Measurements from ENCODE around the gene CD48.

The CD48 gene, protein sequence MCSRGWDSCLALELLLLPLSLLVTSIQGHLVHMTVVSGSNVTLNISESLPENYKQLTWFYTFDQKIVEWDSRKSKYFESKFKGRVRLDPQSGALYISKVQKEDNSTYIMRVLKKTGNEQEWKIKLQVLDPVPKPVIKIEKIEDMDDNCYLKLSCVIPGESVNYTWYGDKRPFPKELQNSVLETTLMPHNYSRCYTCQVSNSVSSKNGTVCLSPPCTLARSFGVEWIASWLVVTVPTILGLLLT

DNA sequence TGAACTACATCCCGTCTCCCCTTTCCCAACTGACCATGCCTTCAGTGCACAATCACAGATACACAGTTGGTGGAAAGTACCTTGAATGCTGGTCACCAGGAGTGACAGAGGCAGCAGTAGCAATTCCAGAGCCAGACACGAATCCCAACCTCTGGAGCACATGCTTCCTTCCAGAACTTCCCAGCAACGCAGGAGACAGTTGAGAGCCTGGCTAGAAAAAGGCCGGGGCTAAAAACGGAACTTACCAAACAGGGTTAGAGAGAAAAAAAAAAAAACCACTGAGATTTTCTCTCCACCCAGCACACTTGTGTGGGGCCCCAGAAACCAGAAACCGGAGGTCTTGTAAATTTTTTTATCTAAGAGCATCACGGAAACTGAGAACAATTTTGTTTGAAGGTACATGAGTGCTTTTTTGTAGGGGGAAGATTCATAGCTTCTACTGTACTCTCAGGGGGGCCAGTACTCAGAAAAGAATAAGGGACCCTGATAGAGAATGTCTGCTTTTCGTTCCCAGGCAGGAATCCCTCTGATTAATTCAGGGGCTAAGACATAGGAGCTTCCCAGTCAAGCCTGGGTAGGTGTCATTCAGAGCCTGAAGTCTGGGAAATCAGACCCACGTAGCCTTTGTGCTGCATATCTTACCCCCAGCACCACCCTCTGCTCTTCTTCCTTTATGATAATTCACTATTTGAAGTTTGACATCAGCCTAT, at the start of gene CD48:
TSS of gene CD48 (minus strand) at position 221 of the 710 bp plus-strand sequence. CDS start at position 162, 59 bp downstream.
- DNase-seq (ENCODE audit: low spot score) = no peak

DNA sequence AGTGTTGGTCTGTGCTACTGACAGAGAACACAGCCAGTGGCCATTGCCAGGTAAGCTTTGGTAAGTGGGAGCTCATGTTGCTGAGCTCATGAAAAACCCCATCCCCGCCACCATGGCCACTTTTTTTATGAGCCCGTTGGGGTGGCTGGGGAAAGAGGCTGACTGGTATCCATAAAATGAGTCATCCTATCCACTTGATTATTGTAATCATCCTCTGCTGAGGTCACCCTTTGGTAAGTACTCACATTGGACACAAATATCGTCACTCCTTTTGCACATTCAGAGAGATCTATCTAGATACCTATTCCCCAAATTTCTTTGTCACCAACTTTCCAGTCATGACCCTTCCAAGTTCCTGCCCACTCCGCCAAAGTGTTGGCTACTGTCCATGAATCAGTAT, 49.4 kb upstream of the CD48 start:
- DNase-seq (ENCODE audit: low spot score) = no peak

DNA sequence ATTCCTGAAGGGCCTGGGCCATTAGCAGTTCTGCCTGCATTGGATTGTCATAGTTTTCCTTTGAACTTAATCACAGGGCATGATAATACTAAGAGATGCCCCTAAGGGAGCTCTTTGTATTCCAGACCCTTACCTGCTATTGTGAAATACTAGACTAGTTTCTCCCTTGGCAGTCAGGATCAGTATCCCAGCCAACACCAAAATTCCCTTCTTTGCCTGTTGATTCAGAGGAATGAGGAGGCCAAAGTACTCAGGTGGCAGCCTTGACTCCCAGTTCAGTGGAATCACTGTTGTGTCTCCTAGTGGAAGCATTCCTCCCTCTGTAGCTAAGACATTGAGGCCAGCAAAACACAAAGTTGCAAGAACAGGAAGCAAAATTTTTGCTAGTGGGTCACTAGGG, 48.1 kb upstream of the CD48 start:
- DNase-seq (ENCODE audit: low spot score) = no peak

DNA sequence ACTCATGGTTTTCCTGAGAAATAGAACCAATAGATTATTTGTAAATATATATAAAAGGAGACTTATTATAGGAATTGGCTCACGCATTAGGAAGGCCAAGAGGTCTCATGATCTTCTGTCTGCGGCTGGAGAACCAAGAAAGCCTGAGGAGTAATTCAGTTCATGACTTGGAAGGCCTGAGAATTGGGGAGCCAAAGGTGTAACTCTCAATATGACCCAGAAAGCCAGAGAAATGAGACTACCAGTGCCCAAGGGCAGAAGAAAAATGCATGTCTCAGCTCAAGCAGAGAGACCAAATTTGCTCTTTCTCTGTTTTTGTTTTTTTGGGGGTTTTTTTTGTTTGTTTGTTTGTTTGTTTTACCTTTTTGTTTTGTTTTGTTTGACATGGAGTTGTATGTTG, 46.9 kb upstream of the CD48 start:
- DNase-seq (ENCODE audit: low spot score) = no peak

DNA sequence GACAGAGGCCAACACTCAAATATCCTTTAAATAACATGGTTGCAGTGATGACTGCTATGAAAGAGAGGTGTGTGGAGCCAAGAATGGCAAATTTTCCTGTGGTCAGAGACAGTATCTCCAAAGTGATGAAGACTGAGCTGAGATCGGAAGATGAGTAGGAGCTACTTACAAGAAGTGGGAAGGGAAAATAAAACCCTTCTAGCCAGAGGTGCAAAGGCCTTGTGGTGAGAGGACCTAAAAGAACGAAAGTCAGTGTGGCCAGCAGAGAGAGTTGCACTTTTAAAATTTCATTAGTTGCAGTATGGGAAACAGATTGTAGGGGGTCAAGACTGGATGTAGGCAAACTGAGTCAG, 45.2 kb upstream of the CD48 start:
- DNase-seq (ENCODE audit: low spot score) = no peak

DNA sequence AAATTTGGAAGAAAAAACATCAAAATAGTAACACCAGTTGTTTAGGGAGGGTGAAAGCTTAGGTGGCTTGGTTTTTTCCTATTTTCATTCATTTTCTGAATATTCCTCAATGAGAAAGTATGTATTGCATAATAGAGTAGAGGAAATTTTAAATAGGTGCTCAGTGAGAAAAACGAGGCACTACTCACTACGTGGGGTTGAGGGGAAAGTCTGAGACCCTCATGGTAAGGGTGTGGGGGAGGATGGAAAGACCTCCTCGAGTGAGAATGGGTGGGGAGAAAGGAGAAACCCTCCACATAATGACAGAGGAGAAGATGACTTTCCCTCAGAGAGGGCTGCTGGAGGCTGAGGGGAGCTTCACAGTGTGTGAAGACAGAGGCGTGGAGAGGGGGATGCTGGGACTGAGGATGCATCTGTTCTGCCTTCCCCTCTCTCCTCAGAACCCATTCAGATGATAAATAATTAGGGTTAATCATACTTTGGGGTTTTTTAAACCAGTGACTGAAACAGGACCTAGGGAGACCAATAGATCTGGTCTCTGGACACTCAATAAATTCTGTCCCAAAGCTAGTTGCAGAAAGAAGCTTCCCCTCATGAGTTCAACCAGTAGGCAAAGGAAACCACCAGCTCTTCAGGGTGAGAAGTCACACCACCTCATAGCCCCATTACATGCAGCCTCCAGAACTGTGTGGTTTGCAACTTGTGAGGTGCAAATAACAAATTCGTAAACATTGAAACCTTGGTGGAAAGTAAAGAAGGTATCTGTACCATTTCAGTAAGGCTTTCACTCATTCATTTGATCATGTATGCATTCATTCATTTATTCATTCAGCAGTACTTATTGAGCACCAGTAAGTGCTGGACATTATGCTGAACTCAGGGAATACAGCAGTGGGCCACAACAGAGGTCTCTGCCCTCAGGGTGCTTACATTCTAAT, 44.6 kb upstream of the CD48 start:
- DNase-seq (ENCODE audit: low spot score) = no peak

DNA sequence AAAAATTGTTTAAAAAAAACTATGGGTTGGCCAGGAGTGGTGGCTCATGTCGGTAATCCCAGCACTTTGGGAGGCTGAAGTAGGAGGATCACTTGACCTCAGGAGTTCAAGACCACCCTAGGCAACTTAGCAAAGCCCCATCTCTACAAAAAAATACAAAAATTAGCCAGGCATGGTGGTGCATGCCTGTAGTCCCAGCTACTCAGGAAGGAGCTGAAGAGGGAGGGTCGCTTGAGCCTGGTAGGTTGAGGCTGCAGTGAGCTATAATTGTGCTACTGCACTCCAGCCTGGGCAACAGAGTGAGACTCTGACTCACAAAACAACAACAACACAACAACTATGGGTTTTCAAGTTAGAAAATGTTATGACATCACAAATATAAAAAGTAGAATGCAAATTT, 43.8 kb upstream of the CD48 start:
- DNase-seq (ENCODE audit: low spot score) = no peak

DNA sequence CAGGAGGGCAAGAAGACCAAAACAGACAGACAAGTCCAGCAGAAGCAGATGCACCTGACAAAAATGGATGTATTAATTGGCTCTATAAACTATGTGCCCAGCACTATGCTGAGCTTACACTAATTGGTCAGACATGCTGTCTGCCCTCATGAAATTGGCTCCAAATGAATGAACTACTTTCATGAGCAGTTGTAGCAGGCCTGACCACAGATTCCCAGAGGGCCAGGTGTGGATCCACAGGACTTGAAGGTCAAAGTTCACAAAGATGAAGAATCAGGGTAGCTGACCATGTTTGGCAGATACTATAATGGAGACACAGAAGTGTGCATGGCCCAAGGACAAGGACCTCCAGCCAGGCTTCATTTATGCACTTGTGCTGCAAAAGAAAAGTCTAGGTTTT, 42.0 kb upstream of the CD48 start:
- DNase-seq (ENCODE audit: low spot score) = no peak

DNA sequence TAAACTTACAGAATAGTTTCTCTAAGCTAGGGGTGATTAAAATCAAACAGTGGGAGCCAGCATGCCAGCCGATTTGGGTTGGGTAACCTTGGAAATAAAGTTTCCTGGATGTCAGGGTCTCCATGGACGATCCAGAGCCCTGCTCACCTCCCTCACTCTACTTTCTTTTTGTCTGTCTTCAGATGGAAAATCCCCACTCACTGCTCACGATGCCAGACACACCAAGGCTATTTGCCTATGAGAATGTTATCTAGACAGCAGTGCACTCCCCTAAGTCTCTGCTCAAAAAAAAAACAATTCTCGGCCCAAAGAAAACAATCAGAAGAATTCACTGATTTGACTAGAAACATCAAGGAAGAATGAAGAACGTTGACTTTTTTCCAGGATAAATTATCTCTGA, 41.3 kb upstream of the CD48 start:
- DNase-seq (ENCODE audit: low spot score) = no peak

DNA sequence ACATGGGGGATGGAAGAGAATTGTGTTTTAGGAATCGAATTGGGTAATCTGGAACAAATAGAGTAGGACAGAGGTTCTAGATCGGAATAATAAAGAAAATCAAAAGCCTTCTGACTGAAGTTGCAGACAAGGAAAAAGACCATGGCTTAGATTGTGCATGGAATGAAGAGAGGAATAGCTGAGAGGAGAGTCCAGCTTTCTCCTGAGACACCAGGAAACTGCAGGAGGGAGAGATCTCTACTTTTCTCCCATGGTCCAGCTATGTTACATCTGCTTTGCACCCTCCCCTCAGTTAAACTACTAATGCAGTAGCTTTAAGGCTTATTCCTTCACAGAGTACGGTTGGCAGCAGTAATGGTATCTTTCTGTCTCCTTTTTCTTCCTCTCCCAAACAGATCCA, 40.8 kb upstream of the CD48 start:
- no peak for DNase-seq (ENCODE audit: low spot score)

DNA sequence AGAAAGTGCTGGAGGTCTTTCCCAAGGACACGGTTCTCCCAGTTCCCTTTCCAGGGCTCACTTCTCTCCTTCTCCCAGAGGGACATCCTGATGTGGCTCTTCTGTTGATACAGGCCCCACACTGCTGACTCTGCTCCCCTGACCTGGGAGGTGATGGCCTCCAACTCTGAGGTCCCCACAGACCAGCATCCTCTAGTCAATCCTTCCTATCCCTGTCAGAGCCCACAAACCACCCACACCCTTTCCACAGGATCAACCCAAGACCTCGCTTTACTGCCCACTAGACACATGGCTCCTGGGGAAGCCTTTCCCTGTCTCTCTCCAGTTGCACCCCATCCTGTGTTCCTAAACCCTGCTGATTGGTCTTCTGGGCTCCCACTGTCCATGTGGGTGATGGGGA, 39.0 kb upstream of the CD48 start:
- DNase-seq (ENCODE audit: low spot score) = no peak

DNA sequence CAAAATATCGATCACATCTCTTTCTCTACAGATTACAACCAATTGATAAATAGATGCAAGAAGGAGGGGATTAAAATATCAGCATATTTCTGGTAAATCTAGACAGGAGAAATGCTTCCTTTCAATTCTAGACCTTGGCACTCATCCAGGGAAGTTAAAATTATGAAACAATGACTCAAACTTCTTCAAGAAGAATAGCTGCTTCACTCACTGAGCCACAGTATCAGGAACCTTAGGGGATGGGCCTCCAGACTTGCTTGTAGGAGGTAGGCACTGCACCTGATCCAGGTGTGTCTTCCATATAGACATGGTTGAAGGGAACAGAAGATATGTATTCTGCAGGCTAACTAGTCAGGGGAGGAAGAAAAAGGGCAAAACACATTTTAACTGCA, 37.3 kb upstream of the CD48 start:
- DNase-seq (ENCODE audit: low spot score) = no peak

DNA sequence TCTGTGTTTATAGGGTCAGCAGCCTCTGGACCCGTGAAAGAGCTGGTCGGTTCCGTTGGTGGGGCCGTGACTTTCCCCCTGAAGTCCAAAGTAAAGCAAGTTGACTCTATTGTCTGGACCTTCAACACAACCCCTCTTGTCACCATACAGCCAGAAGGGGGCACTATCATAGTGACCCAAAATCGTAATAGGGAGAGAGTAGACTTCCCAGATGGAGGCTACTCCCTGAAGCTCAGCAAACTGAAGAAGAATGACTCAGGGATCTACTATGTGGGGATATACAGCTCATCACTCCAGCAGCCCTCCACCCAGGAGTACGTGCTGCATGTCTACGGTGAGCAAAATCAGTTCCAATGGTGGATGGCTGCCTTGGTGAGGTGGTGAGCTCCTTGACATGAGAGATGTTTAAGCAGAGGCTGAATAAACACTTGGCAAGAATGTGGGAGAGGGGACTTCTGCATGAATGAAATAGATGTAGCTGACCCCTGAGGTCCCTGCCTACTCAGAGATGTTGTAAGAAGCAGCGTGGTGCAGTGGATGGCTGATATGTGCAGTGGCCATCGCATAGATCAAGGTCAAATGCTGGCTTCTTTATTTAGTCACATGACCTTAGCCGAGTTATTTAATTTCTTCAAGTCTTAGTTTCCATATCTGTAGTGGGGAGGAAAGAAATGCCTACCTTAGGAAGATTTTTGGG, 36.7 kb upstream of the CD48 start:
- DNase-seq (ENCODE audit: low spot score) = no peak

DNA sequence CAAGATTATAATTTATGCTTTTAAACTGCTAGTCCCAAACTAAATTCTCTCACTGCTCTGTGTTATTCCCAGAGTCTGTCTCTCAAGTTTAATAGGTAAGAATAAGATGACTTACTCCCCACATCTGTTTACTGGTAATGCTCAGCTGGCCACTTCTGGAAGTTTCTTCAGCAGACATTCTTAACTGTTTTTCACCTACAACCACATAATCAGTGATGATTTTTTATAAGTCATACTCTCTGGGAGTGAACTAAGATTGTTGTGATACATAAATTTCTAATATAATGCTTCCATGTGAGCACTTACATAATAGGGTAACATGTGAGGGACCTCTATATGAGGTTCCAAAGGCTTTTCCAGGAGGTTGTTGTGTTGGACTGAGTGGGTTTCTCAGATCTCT, 36.1 kb upstream of the CD48 start:
- DNase-seq (ENCODE audit: low spot score) = no peak

DNA sequence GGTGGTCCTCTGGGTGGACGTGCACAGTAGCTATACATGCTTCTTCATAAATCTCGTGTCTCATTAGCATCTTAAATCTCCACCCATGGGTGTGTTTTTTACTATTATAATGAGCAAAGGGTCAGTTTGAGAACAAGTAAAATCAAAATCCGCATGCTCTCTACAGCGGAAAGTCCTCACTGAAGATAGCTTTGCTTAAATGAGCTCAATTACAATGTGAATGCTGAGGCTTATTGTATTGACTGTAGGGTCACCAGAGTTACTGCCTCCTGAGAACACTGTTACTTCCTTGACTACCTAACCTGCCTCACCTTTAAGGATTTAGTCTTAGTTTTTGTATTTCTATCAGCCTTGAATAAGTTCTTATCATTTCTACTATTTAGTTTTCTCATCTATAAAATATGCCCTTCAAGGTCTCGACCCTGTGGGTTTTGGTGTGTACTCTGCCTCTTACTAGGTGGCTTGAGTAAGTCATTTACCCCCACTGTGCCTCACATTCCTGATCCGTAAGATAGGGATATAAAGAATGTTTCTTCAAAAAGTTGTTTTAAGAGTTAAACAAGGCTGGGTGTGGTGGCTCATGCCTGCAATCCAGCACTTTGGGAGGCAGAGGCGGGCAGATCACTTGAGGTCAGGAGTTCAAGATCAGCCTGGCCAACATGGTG, 35.3 kb upstream of the CD48 start:
- no peak for DNase-seq (ENCODE audit: low spot score)

DNA sequence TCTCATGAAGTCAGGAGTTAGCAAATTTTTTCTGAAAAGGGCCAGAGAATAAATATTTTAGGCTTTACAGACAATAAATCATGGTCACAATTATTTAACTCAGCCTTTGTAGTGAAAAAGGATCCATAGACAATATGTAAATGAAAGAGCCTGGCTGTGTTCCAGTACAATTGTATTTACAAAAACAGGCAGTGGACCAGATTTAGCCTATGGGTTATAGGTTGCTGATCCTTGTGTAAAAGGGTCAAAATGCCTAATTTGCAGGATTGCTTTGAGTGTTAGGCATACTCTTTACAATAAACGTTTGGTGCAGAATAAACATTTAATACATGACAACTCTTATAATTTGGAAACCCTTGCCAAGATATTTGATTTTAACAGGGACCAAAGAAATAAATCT, 33.9 kb upstream of the CD48 start:
- no peak for DNase-seq (ENCODE audit: low spot score)

DNA sequence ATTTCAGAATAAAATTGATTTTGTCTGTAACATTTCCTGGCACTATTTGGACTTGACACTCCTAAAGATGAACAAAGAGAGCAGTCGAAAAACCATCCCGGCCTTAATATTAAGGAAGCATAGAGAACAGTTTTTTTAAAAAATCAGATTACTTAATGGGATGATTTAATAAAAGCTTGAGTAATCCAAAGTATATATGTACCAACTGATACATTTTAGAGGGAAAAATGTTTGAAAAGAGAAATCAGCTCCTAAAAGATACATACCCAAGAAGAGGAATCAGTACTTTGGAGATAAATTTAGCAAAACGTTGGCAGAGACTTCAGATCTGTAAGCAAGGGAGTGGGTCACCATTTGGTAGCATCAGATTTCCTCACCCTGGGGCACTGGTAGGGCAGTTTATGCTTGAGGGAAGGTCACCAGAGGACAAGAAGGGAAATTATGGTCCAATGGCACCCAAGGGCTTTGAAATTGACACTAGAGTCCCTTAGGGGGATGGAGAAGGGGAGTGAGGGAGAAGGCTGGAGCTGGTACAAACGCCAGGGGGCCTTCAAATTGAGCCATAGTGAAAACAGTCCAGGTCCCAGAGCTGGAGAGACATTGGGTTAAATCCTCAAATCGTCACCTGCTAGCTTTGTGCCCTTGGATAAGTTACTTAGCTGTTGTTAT, 33.4 kb upstream of the CD48 start:
- no peak for DNase-seq (ENCODE audit: low spot score)

DNA sequence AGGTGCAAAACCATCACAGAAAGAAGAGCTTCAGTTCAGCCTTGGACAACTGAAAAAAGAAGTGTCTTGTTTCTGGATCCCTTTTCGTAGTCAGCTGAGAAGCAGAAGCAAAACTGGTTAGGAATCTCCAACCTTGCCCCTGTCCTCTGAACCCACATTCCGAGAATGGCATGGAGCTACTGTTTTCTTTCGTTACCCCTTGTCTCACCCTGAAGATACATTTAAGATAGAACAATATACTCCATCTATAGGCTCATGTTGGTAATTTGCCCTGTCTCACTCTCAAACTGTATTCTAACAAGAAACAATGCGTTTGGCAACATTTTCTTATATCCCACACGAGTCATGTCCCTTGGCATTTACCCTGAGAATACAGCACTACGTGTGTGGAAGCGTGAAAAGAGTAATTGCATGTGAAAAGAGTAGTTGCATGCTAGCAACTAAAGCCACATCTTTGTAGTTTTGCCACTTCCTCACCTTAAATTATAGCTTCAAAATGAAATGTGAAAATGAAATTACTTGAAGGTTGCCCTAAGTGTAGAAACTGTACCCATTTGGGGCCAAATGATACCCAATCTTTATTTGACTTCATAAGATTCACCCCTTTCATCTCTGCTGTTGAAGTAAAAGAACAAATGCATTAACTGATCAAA, 32.7 kb upstream of the CD48 start:
- no peak for DNase-seq (ENCODE audit: low spot score)

DNA sequence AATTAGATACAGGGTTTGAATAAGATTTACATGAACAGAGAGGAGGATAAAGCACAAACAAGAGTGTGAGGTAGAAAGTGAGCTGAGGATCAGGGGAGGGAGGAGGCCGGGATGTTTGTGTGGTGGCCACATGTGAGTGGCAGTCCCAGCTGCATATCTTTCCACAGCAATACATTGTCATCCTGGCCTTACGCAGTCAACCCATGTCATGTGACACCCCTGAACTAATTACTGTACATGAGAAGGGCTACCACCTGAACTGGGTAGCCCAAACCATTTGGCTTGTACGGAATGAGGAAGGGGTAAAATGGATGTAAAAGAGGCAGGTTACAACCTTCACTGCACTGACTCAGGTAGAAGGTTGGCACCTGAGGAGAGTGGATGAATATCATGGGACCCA, 31.6 kb upstream of the CD48 start:
- no peak for DNase-seq (ENCODE audit: low spot score)

DNA sequence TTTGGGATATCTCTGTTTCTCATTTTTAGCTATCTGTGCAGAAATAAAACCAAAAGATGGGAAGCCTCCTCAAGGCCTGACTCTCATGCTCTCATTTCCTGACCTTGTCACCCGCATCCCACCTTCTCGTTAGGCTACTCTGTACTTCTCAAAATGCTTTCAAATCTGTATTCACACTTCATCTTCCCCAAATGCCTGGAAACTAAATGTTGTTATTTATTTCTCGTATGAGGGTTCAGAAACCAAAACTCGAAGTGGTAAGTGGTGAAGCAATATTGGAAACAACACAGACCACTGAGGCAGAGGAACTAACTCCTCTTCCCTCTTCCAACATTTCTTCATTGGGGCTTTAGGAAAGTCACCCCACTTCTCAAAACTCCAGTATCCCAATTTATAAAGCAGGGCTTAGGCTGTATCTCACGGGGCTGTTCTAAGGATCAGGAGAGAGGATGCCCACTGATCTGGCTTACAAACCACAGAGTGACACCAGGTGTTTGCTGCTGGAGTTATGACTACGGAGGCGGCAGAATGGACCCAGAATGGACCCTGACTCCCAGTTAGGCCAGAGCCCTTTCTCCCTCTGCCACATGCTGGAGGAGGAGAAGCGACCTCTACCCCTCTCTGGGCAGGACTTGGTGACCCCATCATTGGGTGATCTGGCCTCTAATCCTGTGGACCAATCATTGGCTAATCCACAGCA, 31.0 kb upstream of the CD48 start:
- no peak for DNase-seq (ENCODE audit: low spot score)
